OCI-LY7 (cell line): ENCODE data around the gene DOK4. TPM values are rescaled to one million over a fixed set of nuclear protein-coding genes. Genes with fewer than 3 reads are reported as not detected.

ENCODE experiments used
- BruUV-seq: library from RNA; stranded (reverse); fragments of 400-500 nt; replicated peaks from 2 replicates; lab custom pipeline; 2021; lab: Mats Ljungman, UMichigan
- CTCF ChIA-PET: fragments of 300-600 bp; sonication (Branson Sonifier 250); formaldehyde crosslinking; loops from one replicate; lab custom pipeline; 2022; ENCODE audit warnings: antibody characterized with exemption; ENCODE audit not compliant: unreplicated experiment; lab: Charles Lee
- POLR2A ChIA-PET: fragments of 300-600 bp; sonication (Branson Sonifier 250); formaldehyde crosslinking; loops from one replicate; lab custom pipeline; 2022; ENCODE audit warnings: antibody characterized with exemption; lab: Charles Lee
- DNase-seq: peaks from one replicate; pipeline ENCODE4 v3.0.0-alpha.2; 2015; ENCODE audit warnings: low spot score
- H2AFZ ChIP-seq: fragments of 200-600 bp; sonication (generic), shearing (Covaris generic); 2 replicates; pipeline ENCODE4 v1.6.1; 2014; ENCODE audit warnings: mild to moderate bottlenecking, antibody characterized with exemption, low read length, moderate library complexity
- H3K27ac ChIP-seq: fragments of 200-600 bp; sonication (generic); 2 replicates; pipeline ENCODE4 v1.5.1; 2014; ENCODE audit warnings: mixed run types, low read depth, mild to moderate bottlenecking, moderate library complexity, low read length, inconsistent platforms; ENCODE audit not compliant: poor library complexity, severe bottlenecking
- H3K36me3 ChIP-seq: fragments of 200-600 bp; sonication (generic); 2 replicates; pipeline ENCODE4 v1.6.1; 2014; ENCODE audit warnings: mild to moderate bottlenecking, antibody characterized with exemption, low read length, moderate library complexity, mixed read lengths; ENCODE audit not compliant: insufficient read depth
- H3K4me1 ChIP-seq: fragments of 200-600 bp; sonication (generic); 2 replicates; pipeline ENCODE4 v1.5.1; 2014; ENCODE audit warnings: mild to moderate bottlenecking, low read length; ENCODE audit not compliant: insufficient read depth, poor library complexity, severe bottlenecking
- H3K4me2 ChIP-seq: fragments of 200-600 bp; sonication (generic); 2 replicates; pipeline ENCODE4 v1.6.1; 2014; ENCODE audit warnings: mild to moderate bottlenecking, low read length
- H3K4me3 ChIP-seq: fragments of 200-600 bp; sonication (generic); 2 replicates; pipeline ENCODE4 v1.5.1; 2014; ENCODE audit warnings: mild to moderate bottlenecking, low read depth, low read length; ENCODE audit not compliant: poor library complexity, severe bottlenecking
- H3K79me2 ChIP-seq: fragments of 200-600 bp; sonication (generic); 2 replicates; pipeline ENCODE4 v1.6.1; 2016; ENCODE audit warnings: low read depth, mild to moderate bottlenecking, low read length, moderate library complexity, mixed read lengths; ENCODE audit not compliant: insufficient read depth
- H3K9me2 ChIP-seq: fragments of 200-600 bp; sonication (generic); 2 replicates; pipeline ENCODE4 v1.6.1; 2016; ENCODE audit warnings: mild to moderate bottlenecking, low read length, mixed read lengths; ENCODE audit not compliant: insufficient read depth
- H3K9me3 ChIP-seq: fragments of 200-600 bp; sonication (generic); 2 replicates; pipeline ENCODE4 v1.6.1; 2014; ENCODE audit warnings: mild to moderate bottlenecking, mixed run types, low read length, mixed read lengths
- H4K20me1 ChIP-seq: fragments of 200-600 bp; sonication (generic); 2 replicates; pipeline ENCODE4 v1.6.1; 2014; ENCODE audit warnings: mild to moderate bottlenecking, antibody characterized with exemption, low read length, moderate library complexity, mixed read lengths; ENCODE audit not compliant: insufficient read depth
- CTCF ChIP-seq: fragments of 200-600 bp; sonication (generic); conservative IDR thresholded peaks from 2 replicates; pipeline ENCODE4 v1.5.1; 2014; ENCODE audit warnings: mild to moderate bottlenecking, antibody characterized with exemption, low read length, moderate library complexity, mixed read lengths
- EZH2phosphoT487 ChIP-seq: fragments of 200-600 bp; sonication (generic); IDR thresholded peaks from 2 replicates; pipeline ENCODE4 v1.6.1; 2018; ENCODE audit warnings: low read depth, borderline replicate concordance, mild to moderate bottlenecking, mixed run types, antibody characterized with exemption, low read length, moderate library complexity, mixed read lengths
- intact Hi-C: fragments of 100-400 bp; cut with micrococcal nuclease; formaldehyde crosslinking; loops from one replicate; pipeline ENCODE4 v1.10.0; 2022; ENCODE audit not compliant: unreplicated experiment
- total RNA-seq, 2 experiments: library from RNA; depleted of rRNA in 1 of 2; stranded (reverse); fragments of >200 nt in 1 of 2; shearing (Covaris generic) in 1 of 2; gene quantifications; 2 replicates each; pipeline ENCODE4 v1.2.3, GENCODE V29; 2014 to 2022

The DOK4 gene
- total RNA-seq, 2 experiments from 2014 or later: 0.09 to 1.0 TPM

- no peak for TF ChIP-seq CTCF
- TF ChIP-seq EZH2phosphoT487: no peak
- Histone ChIP-seq H3K79me2 (no peaks in the 10 kb centered on the region), H3K4me2 (no peak overlapping the region), H2AFZ (no peak overlapping the region), H3K4me3 (no peak overlapping the region), H3K36me3 (peaks cover 50% of the 10 kb centered on the region), H3K27ac (no peak overlapping the region), H4K20me1 (no peaks in the 10 kb centered on the region), H3K4me1 (no peaks in the 10 kb centered on the region), H3K9me3 (no peaks in the 10 kb centered on the region), H3K9me2 (no peaks in the 10 kb centered on the region)
- intact Hi-C loops: no loop called here
- CTCF ChIA-PET: no interaction called here
- POLR2A ChIA-PET: no interaction called here
- DNase-seq: no peak
- BruUV-seq: no TSS peak
Measured at GRCh38 chr16:57427307-57427706, 59.0 kb downstream of the DOK4 start.

- POLR2A ChIA-PET: no interaction called here
- no peak for TF ChIP-seq EZH2phosphoT487
- TF ChIP-seq CTCF: no peak
- H3K9me3 ChIP-seq: no peaks in the 10 kb centered on the region
- H2AFZ ChIP-seq: no peak overlapping the region
- no peak overlapping the region for H3K4me2 ChIP-seq
- H3K9me2 ChIP-seq: no peaks in the 10 kb centered on the region
- DNase-seq: no peak
- H3K36me3 ChIP-seq: peaks cover 41% of the 10 kb centered on the region
- CTCF ChIA-PET: no interaction called here
- no TSS peak for BruUV-seq
- intact Hi-C loops: no loop called here
- H3K27ac ChIP-seq: no peak overlapping the region
- H3K4me3 ChIP-seq: no peak overlapping the region
- H4K20me1 ChIP-seq: no peaks in the 10 kb centered on the region
- H3K4me1 ChIP-seq: no peaks in the 10 kb centered on the region
- H3K79me2 ChIP-seq: no peaks in the 10 kb centered on the region
Measured at GRCh38 chr16:57426356-57426755, 59.9 kb downstream of the DOK4 start.

- no peaks in the 10 kb centered on the region for H3K9me2 ChIP-seq
- no peaks in the 10 kb centered on the region for H4K20me1 ChIP-seq
- no peaks in the 10 kb centered on the region for H3K9me3 ChIP-seq
- no peak for DNase-seq
- TF ChIP-seq EZH2phosphoT487 (no peak), CTCF (no peak)
- ChIA-PET CTCF (interaction anchor here (1.3 kb wide), 1 partner anchor 8 kb away, joined by 4 read pairs; no protein-coding TSS in a partner anchor), POLR2A (no interaction called here)
- no peak overlapping the region for H3K27ac ChIP-seq
- intact Hi-C loops: no loop called here
- no TSS peak for BruUV-seq
- H2AFZ ChIP-seq: no peak overlapping the region
- no peak overlapping the region for H3K4me2 ChIP-seq
- H3K36me3 ChIP-seq: peaks cover 23% of the 10 kb centered on the region
- H3K4me3 ChIP-seq: no peak overlapping the region
- H3K79me2 ChIP-seq: no peaks in the 10 kb centered on the region
- H3K4me1 ChIP-seq: no peaks in the 10 kb centered on the region
Measured at GRCh38 chr16:57424583-57424982, 61.7 kb downstream of the DOK4 start.
